MM.1S (cell line): Measurements from ENCODE around the gene MTCL1.

Experiments
- DNase-seq: peaks from one replicate; pipeline ENCODE4 v3.0.0-alpha.2; 2015
- H2AFZ ChIP-seq: fragments of 300-600 bp; sonication (generic); 2 replicates; pipeline ENCODE4 v1.6.0; 2016; ENCODE audit warnings: antibody characterized with exemption, low read length
- H3F3A ChIP-seq: fragments of 300-600 bp; sonication (generic); 2 replicates; pipeline ENCODE4 v1.6.1; 2016; ENCODE audit warnings: mild to moderate bottlenecking, antibody characterized with exemption, low read length, moderate library complexity, mixed read lengths; ENCODE audit not compliant: insufficient read depth
- H3K27ac ChIP-seq: fragments of 300-600 bp; sonication (generic); 2 replicates; pipeline ENCODE4 v1.5.1; 2016; ENCODE audit warnings: mild to moderate bottlenecking, low read length
- H3K27me3 ChIP-seq: fragments of 300-600 bp; sonication (generic); replicated peaks from 2 replicates; pipeline ENCODE4 v1.6.0; 2016; ENCODE audit warnings: low read length; ENCODE audit not compliant: insufficient read depth
- H3K36me3 ChIP-seq: fragments of 300-600 bp; sonication (generic); replicated peaks from 2 replicates; pipeline ENCODE4 v1.6.1; 2016; ENCODE audit warnings: mild to moderate bottlenecking, low read length, mixed read lengths; ENCODE audit not compliant: insufficient read depth
- H3K4me1 ChIP-seq: fragments of 300-600 bp; sonication (generic); 2 replicates; pipeline ENCODE4 v1.6.1; 2016; ENCODE audit warnings: low read length, mixed read lengths
- H3K4me2 ChIP-seq: fragments of 300-600 bp; sonication (generic); 2 replicates; pipeline ENCODE4 v1.6.0; 2016; ENCODE audit warnings: low read depth, low read length
- H3K4me3 ChIP-seq: fragments of 300-600 bp; sonication (generic); 2 replicates; pipeline ENCODE4 v1.5.1; 2016; ENCODE audit warnings: low read length, mixed read lengths
- H3K79me2 ChIP-seq: fragments of 300-600 bp; sonication (generic); 2 replicates; pipeline ENCODE4 v1.6.1; 2016; ENCODE audit warnings: mixed run types, low read length, mixed read lengths
- H3K9ac ChIP-seq: fragments of 300-600 bp; sonication (generic); 2 replicates; pipeline ENCODE4 v1.6.1; 2016; ENCODE audit warnings: low read length, mixed read lengths
- H3K9me2 ChIP-seq: fragments of 300-600 bp; sonication (generic); replicated peaks from 2 replicates; pipeline ENCODE4 v1.6.1; 2016; ENCODE audit warnings: mild to moderate bottlenecking, low read length, mixed read lengths; ENCODE audit not compliant: insufficient read depth
- H3K9me3 ChIP-seq: fragments of 300-600 bp; sonication (generic); replicated peaks from 2 replicates; pipeline ENCODE4 v1.6.1; 2016; ENCODE audit warnings: mild to moderate bottlenecking, low read length, mixed read lengths; ENCODE audit not compliant: insufficient read depth
- H4K20me1 ChIP-seq: fragments of 300-600 bp; sonication (generic); 2 replicates; pipeline ENCODE4 v1.6.1; 2016; ENCODE audit warnings: mild to moderate bottlenecking, low read length, moderate library complexity, mixed read lengths; ENCODE audit not compliant: insufficient read depth
- EZH2 ChIP-seq: fragments of 300-600 bp; sonication (generic); optimal IDR thresholded peaks from 2 replicates; pipeline ENCODE3; 2017; ENCODE audit warnings: low read depth, mild to moderate bottlenecking, antibody characterized with exemption, low read length, mixed read lengths
- EZH2phosphoT487 ChIP-seq: fragments of 300-600 bp; sonication (generic); IDR thresholded peaks from 2 replicates; pipeline ENCODE4 v1.6.1; 2018; ENCODE audit warnings: antibody characterized with exemption, low read length
- TF ChIP-seq, protein P1 (sequence below): fragments of 300-600 bp; sonication (generic); IDR thresholded peaks from 2 replicates; pipeline ENCODE4 v1.5.1; 2016; ENCODE audit warnings: antibody characterized with exemption, low read length, mixed read lengths

The MTCL1 gene

DNA sequence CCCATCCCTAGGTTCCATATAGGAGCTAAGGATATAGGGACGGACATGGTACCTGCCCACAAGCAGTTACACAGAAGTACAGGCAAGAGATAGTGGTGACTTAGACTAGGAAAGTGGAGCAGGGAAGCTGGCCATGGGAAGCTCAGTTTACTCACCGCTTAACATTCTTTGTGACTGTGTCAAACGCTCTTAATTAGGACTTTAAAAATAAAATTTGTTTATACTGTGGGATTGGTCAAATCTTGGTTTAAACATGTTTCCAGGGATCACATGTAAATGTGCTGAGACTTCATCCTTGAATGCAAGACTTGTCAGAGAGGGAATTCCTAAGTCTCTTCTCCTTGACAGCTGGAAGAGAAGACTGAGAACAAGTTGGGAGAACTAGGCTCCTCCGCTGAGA, 107.3 kb downstream of the MTCL1 start:
- no peaks in the 10 kb centered on the region for H3K9me2 ChIP-seq
- H3K9me3 ChIP-seq, result no peaks in the 10 kb centered on the region
- no peak overlapping the region for H3K9ac ChIP-seq
- TF ChIP-seq EZH2phosphoT487 (no peak), EZH2 (no peak)
- TF ChIP-seq, protein P1, sequence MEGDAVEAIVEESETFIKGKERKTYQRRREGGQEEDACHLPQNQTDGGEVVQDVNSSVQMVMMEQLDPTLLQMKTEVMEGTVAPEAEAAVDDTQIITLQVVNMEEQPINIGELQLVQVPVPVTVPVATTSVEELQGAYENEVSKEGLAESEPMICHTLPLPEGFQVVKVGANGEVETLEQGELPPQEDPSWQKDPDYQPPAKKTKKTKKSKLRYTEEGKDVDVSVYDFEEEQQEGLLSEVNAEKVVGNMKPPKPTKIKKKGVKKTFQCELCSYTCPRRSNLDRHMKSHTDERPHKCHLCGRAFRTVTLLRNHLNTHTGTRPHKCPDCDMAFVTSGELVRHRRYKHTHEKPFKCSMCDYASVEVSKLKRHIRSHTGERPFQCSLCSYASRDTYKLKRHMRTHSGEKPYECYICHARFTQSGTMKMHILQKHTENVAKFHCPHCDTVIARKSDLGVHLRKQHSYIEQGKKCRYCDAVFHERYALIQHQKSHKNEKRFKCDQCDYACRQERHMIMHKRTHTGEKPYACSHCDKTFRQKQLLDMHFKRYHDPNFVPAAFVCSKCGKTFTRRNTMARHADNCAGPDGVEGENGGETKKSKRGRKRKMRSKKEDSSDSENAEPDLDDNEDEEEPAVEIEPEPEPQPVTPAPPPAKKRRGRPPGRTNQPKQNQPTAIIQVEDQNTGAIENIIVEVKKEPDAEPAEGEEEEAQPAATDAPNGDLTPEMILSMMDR, result no peak
- no peak for DNase-seq
- H3K4me2 ChIP-seq, result no peak overlapping the region
- no peak overlapping the region for H3K4me3 ChIP-seq
- H3K36me3 ChIP-seq, result peaks cover 6% of the 10 kb centered on the region; the same call in 1 of the 2 replicates
- H4K20me1 ChIP-seq, result no peaks in the 10 kb centered on the region
- no peaks in the 10 kb centered on the region for H3K27me3 ChIP-seq
- H3K79me2 ChIP-seq, result no peaks in the 10 kb centered on the region
- H3K27ac ChIP-seq, result no peak overlapping the region
- no peaks in the 10 kb centered on the region for H3K4me1 ChIP-seq
- H2AFZ ChIP-seq, result no peak overlapping the region
- no peaks in the 10 kb centered on the region for H3F3A ChIP-seq

DNA sequence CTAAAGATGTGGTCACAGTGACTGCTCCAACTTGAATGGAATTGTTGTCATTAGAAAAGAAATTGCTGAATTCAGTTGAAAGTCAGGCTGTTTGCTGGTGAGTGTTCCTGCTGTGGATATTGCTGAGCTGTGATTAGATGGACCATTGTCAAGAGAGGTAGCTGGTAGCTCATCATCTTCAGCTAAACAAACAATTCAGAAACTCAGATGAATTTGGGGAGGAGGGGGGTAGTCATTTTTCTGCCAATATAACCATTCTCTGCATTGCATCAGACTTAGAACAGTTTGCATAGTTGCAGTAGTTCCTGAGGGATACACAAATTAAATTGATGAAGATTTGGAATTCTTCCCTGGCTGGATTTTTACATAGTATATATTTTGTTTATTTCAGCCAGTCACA, 108.3 kb downstream of the MTCL1 start:
- Histone ChIP-seq H3K79me2 (no peaks in the 10 kb centered on the region), H2AFZ (no peak overlapping the region), H4K20me1 (no peaks in the 10 kb centered on the region), H3K27me3 (no peaks in the 10 kb centered on the region), H3K9me3 (no peaks in the 10 kb centered on the region), H3K36me3 (peaks cover 6% of the 10 kb centered on the region; the same call in 1 of the 2 replicates), H3K4me2 (no peak overlapping the region), H3F3A (no peaks in the 10 kb centered on the region), H3K4me1 (no peaks in the 10 kb centered on the region), H3K4me3 (no peak overlapping the region), H3K9ac (no peak overlapping the region), H3K27ac (no peak overlapping the region), H3K9me2 (no peaks in the 10 kb centered on the region)
- TF ChIP-seq EZH2, result no peak
- TF ChIP-seq, protein P1, result no peak
- TF ChIP-seq EZH2phosphoT487, result no peak
- no peak for DNase-seq

DNA sequence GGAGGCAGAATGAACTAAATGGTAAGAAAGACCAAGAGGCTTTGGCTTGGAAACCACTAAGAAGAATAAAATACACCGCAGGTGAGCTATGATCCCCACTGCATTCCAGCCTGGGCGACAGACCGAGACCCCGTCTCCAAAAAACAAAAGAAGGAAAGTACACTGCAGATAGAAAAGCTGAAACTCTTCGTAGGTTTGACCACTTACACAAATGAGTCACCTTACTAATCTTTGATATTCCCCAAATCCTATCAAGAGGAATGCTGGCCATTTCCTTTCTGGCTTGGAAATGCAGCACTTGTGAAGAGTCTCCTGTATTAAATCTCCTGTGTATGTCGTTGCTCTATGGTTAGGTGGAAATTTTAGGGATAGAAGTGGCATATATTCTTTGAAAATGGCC, 108.8 kb downstream of the MTCL1 start:
- H3K4me2 ChIP-seq, result no peak overlapping the region
- no peak for DNase-seq
- H3K4me1 ChIP-seq, result no peaks in the 10 kb centered on the region
- no peak overlapping the region for H3K4me3 ChIP-seq
- TF ChIP-seq EZH2phosphoT487, result no peak
- TF ChIP-seq, protein P1, result no peak
- TF ChIP-seq EZH2, result no peak
- H3K27me3 ChIP-seq, result no peaks in the 10 kb centered on the region
- peaks cover 6% of the 10 kb centered on the region; the same call in 1 of the 2 replicates for H3K36me3 ChIP-seq
- H3K79me2 ChIP-seq, result no peaks in the 10 kb centered on the region
- no peak overlapping the region for H2AFZ ChIP-seq
- no peaks in the 10 kb centered on the region for H4K20me1 ChIP-seq
- H3K9me2 ChIP-seq, result no peaks in the 10 kb centered on the region
- H3K27ac ChIP-seq, result no peak overlapping the region
- H3F3A ChIP-seq, result no peaks in the 10 kb centered on the region
- H3K9me3 ChIP-seq, result no peaks in the 10 kb centered on the region
- no peak overlapping the region for H3K9ac ChIP-seq
